HepG2 (cell line): Measurements from ENCODE around the gene CASKIN2. TPM values are rescaled to one million over a fixed set of nuclear protein-coding genes. Genes with fewer than 3 reads are reported as not detected.

Source experiments
- ARID3A ChIP-seq: IDR thresholded peaks from 2 replicates; pipeline ENCODE4 v1.6.1; 2012; ENCODE audit warnings: low read depth, low read length, improper control_type of control experiment
- ARNT ChIP-seq: fragments of 450-650 bp; IDR thresholded peaks from 2 replicates; pipeline ENCODE4 v1.6.1; 2017
- BRCA1 ChIP-seq: sonication (generic); formaldehyde crosslinking; IDR thresholded peaks from 2 replicates; pipeline ENCODE4 v1.4.0; 2020; ENCODE audit warnings: missing genetic modification reagents
- CEBPZ ChIP-seq: IDR thresholded peaks from 2 replicates; pipeline ENCODE4 v1.6.1; 2012; ENCODE audit warnings: low read length, improper control_type of control experiment
- DMTF1 ChIP-seq: sonication (generic); formaldehyde crosslinking; IDR thresholded peaks from 2 replicates; pipeline ENCODE4 v1.4.0; 2020; ENCODE audit warnings: mild to moderate bottlenecking, missing genetic modification reagents
- FOXK2 ChIP-seq: fragments of 450-650 bp; IDR thresholded peaks from 2 replicates; pipeline ENCODE4 v1.6.1; 2016
- JARID2 ChIP-seq: sonication (generic); formaldehyde crosslinking; IDR thresholded peaks from 2 replicates; pipeline ENCODE4 v1.8.1; 2023; ENCODE audit warnings: missing genetic modification reagents, inconsistent platforms; ENCODE audit not compliant: insufficient replicate concordance
- MAFF ChIP-seq: IDR thresholded peaks from 2 replicates; pipeline ENCODE4 v1.6.1; 2011; ENCODE audit warnings: low read depth, low read length, improper control_type of control experiment
- PHF20 ChIP-seq: sonication (generic); formaldehyde crosslinking; IDR thresholded peaks from 2 replicates; pipeline ENCODE4 v1.5.0; 2020; ENCODE audit warnings: mild to moderate bottlenecking, missing genetic modification reagents
- PHF21A ChIP-seq: sonication (generic); formaldehyde crosslinking; IDR thresholded peaks from 2 replicates; pipeline ENCODE4 v1.5.0; 2020; ENCODE audit warnings: mild to moderate bottlenecking, missing genetic modification reagents
- PHF5A ChIP-seq: IDR thresholded peaks from one replicate; pipeline ENCODE4 v1.6.1; 2018; ENCODE audit warnings: low read depth, missing genetic modification reagents; ENCODE audit not compliant: unreplicated experiment
- SAP130 ChIP-seq: IDR thresholded peaks from 2 replicates; pipeline ENCODE4 v1.6.1; 2016; ENCODE audit warnings: low read depth
- SMAD9 ChIP-seq: sonication (generic); formaldehyde crosslinking; IDR thresholded peaks from 2 replicates; pipeline ENCODE4 v1.5.1; 2020; ENCODE audit warnings: mild to moderate bottlenecking, missing genetic modification reagents
- ZNF230 ChIP-seq: sonication (generic); formaldehyde crosslinking; IDR thresholded peaks from 2 replicates; pipeline ENCODE4 v1.4.0; 2020; ENCODE audit warnings: mild to moderate bottlenecking, missing genetic modification reagents
- ZNF337 ChIP-seq: sonication (generic); formaldehyde crosslinking; IDR thresholded peaks from 2 replicates; pipeline ENCODE4 v1.5.1; 2020; ENCODE audit warnings: missing genetic modification reagents, low read depth, mild to moderate bottlenecking, borderline replicate concordance
- ZNF468 ChIP-seq: sonication (generic); formaldehyde crosslinking; IDR thresholded peaks from 2 replicates; pipeline ENCODE4 v1.8.0; 2022; ENCODE audit warnings: mild to moderate bottlenecking, moderate library complexity, missing genetic modification reagents
- polyA plus RNA-seq, 8 experiments: library from polyadenylated mRNA; depleted of rRNA in 3 of 8; stranded (reverse) in 7 of 8; unstranded in 1 of 8; fragments of >200 nt; fragmentation: Illumina TruSeq in 4 of 8; extraction: Trizol in 4 of 8; gene quantifications; 2 replicates each; pipeline versions ENCODE4 v1.2.1 to v1.2.3, GENCODE V29; 2011 to 2016; ENCODE audit warnings: low read depth in 4 of 8, missing spikeins in 1 of 8, mixed read lengths in 1 of 8; ENCODE audit not compliant: insufficient read depth in 1 of 8
- total RNA-seq, 5 experiments: library from RNA; depleted of rRNA; stranded (reverse); fragments of >200 nt; fragmentation: Illumina TruSeq; extraction: Trizol; gene quantifications; 2 replicates each; pipeline ENCODE4 v1.2.3, GENCODE V29; 2016; ENCODE audit warnings: low read depth in 1 of 5
- TF ChIP-seq, protein P1 (sequence below): sonication (generic); formaldehyde crosslinking; IDR thresholded peaks from 2 replicates; pipeline ENCODE4 v1.4.0; 2020; ENCODE audit warnings: missing genetic modification reagents, borderline replicate concordance
- TF ChIP-seq, protein P2 (sequence below): sonication (generic); formaldehyde crosslinking; IDR thresholded peaks from 2 replicates; pipeline ENCODE4 v1.4.0; 2020; ENCODE audit warnings: mild to moderate bottlenecking, missing genetic modification reagents

The CASKIN2 gene
- total and polyA plus RNA-seq, 2 of the 13 experiments (the other 11 are each of a cell fraction or from before 2014, with no cell fraction given) = 5.2 to 7.8 TPM

DNA sequence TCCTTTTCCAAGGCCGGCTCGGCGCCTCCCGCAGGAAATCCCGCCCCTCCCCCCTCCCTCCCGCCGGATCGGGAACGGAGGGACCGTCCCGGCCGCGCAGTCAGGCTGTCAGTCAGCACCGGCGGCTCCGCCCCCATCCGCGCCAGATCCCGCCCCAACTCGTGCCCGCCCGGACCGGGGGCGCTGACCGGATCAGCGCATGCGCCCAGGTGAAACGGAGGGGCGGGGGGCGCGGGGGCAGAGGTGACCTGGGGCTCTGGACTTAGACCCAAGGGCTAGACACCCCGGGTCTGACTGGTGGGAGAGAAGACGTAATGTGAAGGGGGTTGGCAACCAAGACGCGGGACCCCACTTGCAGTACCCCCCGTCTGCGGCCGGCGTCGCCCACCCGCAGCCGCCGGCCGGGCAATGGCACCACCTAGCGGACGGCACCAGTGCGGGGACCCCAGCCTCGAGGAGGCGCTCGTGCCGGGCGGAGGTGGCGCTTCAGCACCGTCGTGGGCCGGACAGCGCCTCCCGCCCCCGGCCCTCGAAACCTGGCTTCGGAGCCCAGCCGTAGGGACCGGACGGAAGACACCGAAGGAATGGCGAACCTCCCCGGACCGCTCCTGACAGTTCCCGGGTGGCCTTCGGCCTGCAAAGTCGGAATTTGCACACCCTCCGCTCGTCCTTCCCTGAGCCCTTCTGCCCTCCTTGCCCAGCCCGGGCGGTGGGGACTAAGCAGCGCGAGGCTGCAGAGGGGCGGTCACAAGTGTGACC lies at the start of gene CASKIN2 (continued):
- TF ChIP-seq PHF5A (CRISPR knock-in tag) (no peak), FOXK2 (no peak), BRCA1 (CRISPR knock-in tag) (0 out of 2 replicates have a peak, but pooled peaks have one; percentile 72), ZNF337 (CRISPR knock-in tag) (peak; percentile 98; the same call in 1 of the 2 replicates), PHF21A (CRISPR knock-in tag) (peak; percentile 91), CEBPZ (no peak), JARID2 (CRISPR knock-in tag) (peak; percentile 83), MAFF (no peak), ARNT (no peak), SMAD9 (peak; percentile 97), PHF20 (CRISPR knock-in tag) (peak; percentile 67), DMTF1 (CRISPR knock-in tag) (no peak), SAP130 (peak; percentile 91), ZNF230 (CRISPR knock-in tag) (peak; percentile 92), ARID3A (0 out of 2 replicates have a peak, but pooled peaks have one; percentile 6), ZNF468 (CRISPR knock-in tag) (peak; percentile 95)
- TF ChIP-seq, protein P1, sequence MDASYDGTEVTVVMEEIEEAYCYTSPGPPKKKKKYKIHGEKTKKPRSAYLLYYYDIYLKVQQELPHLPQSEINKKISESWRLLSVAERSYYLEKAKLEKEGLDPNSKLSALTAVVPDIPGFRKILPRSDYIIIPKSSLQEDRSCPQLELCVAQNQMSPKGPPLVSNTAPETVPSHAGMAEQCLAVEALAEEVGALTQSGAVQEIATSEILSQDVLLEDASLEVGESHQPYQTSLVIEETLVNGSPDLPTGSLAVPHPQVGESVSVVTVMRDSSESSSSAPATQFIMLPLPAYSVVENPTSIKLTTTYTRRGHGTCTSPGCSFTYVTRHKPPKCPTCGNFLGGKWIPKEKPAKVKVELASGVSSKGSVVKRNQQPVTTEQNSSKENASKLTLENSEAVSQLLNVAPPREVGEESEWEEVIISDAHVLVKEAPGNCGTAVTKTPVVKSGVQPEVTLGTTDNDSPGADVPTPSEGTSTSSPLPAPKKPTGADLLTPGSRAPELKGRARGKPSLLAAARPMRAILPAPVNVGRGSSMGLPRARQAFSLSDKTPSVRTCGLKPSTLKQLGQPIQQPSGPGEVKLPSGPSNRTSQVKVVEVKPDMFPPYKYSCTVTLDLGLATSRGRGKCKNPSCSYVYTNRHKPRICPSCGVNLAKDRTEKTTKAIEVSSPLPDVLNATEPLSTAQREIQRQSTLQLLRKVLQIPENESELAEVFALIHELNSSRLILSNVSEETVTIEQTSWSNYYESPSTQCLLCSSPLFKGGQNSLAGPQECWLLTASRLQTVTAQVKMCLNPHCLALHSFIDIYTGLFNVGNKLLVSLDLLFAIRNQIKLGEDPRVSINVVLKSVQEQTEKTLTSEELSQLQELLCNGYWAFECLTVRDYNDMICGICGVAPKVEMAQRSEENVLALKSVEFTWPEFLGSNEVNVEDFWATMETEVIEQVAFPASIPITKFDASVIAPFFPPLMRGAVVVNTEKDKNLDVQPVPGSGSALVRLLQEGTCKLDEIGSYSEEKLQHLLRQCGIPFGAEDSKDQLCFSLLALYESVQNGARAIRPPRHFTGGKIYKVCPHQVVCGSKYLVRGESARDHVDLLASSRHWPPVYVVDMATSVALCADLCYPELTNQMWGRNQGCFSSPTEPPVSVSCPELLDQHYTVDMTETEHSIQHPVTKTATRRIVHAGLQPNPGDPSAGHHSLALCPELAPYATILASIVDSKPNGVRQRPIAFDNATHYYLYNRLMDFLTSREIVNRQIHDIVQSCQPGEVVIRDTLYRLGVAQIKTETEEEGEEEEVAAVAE (CRISPR knock-in tag) = peak; percentile 64; the same call in 1 of the 2 replicates
- TF ChIP-seq, protein P2, sequence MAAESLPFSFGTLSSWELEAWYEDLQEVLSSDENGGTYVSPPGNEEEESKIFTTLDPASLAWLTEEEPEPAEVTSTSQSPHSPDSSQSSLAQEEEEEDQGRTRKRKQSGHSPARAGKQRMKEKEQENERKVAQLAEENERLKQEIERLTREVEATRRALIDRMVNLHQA (CRISPR knock-in tag) = peak; percentile 87
